ENCODE measurements around the gene AK5.
A peak's percentile ranks its signal among the peaks of the same experiment; 100 is the strongest.

AK5 gene

DNA sequence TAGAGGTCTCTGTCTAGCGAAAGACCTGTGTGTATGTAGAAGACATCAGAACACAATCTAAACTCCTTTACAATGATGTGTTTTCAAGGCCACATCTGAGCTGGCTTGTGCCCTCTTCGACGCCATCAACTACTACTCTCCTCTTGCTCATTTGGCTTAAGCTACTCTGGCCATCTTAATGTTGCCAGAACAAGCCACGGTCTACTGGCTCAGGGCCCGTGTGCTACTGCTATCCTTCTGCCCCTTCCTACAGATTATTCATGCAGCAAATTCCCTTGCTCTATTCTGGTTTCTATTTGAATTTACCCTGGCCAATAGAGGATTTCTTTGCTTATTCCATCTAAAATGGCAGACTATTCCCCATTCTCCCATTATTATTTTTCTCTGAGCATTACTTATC lies 278.9 kb downstream of the AK5 start:
- Histone ChIP-seq H4K8ac (ENCODE audit: low read depth, low read length) (no peak overlapping the region), H2BK120ac (ENCODE audit: low read depth, low read length) (no peak overlapping the region), H4K91ac (ENCODE audit: low read depth, low read length, poor library complexity) (no peak overlapping the region), H3K36me3 (replicated peaks in 1 of 2; ENCODE audit: control insufficient read depth in 2 of 2, insufficient read depth in 2 of 2, low read length in 2 of 2) (peaks cover 4 to 55% of the 10 kb centered on the region in 2 donors), H3K18ac (ENCODE audit: low read length) (no peak overlapping the region), H2BK5ac (ENCODE audit: low read length) (no peak overlapping the region), H2AFZ (ENCODE audit: low read length) (no peak overlapping the region), H2AK5ac (ENCODE audit: low read depth, low read length) (no peak overlapping the region), H3K4ac (ENCODE audit: low read length) (no peak overlapping the region), H2BK15ac (ENCODE audit: low read length) (no peak overlapping the region), H3K27me3 (ENCODE audit: control insufficient read depth in 3 of 3, insufficient read depth in 3 of 3, low read depth in 1 of 3, low read length in 3 of 3) (no peaks in the 10 kb centered on the region), H3K4me2 (ENCODE audit: insufficient read depth, low read length, poor library complexity, severe bottlenecking) (no peak overlapping the region), H3K27ac (replicated peaks; ENCODE audit: low read length) (no peak overlapping the region), H3K79me1 (ENCODE audit: low read depth, low read length) (no peaks in the 10 kb centered on the region), H3K9ac (ENCODE audit: low read depth, low read length, poor library complexity) (no peak overlapping the region), H3K4me1 (ENCODE audit: control insufficient read depth in 2 of 2, insufficient read depth in 1 of 2, low read depth in 1 of 2, low read length in 2 of 2) (no peaks in the 10 kb centered on the region), H2BK12ac (ENCODE audit: low read length) (no peak overlapping the region), H3K23ac (ENCODE audit: low read depth, low read length, poor library complexity) (no peak overlapping the region), H3K4me3 (ENCODE audit: low read length in 2 of 2) (no peak overlapping the region), H3K9me3 (replicated peaks in 1 of 2; ENCODE audit: control insufficient read depth in 2 of 2, insufficient read depth in 1 of 2, low read depth in 1 of 2, low read length in 2 of 2) (peaks cover 0 to 8% of the 10 kb centered on the region in 2 donors), H3K14ac (ENCODE audit: low read length) (no peak overlapping the region)
- WGBS, 2 donors (ENCODE audit: extremely low coverage in 2 of 2, insufficient read length in 2 of 2, insufficient replicate concordance in 1 of 2), result no CpG with 5 or more reads among the region's 5 CpGs
- DNase-seq (ENCODE audit: low spot score), result no peak

DNA sequence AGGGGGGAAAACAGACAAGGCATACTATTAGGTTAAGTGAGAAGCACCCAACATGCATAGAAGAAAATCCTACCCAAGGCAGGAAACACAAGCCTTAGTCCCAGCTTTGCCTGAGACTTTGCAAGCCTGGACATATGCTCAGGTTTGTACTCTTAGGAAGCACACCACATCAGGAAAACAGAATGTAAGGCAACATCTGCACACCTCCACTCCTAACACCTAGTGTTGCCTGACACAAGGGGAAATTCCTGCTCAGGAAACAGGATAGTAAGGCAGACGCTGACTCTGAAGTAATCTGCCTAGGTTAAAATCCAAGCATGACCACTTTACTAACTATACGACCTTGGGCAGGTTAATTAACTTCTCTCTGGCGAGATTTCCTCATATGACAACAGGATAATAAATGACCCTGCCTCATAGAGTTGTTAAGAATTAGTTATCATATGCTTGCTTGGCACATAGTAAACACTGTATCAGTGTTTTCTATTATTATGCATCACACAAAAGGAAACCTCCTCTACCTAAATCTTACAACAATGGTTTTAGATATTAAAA lies 280.9 kb downstream of the AK5 start:
- no peak overlapping the region for H2AK5ac ChIP-seq (ENCODE audit: low read depth, low read length)
- H3K79me1 ChIP-seq (ENCODE audit: low read depth, low read length), result no peaks in the 10 kb centered on the region
- no peak overlapping the region for H2AFZ ChIP-seq (ENCODE audit: low read length)
- no peak overlapping the region for H3K4me3 ChIP-seq (ENCODE audit: low read length in 2 of 2)
- no peak overlapping the region for H2BK120ac ChIP-seq (ENCODE audit: low read depth, low read length)
- H2BK12ac ChIP-seq (ENCODE audit: low read length), result no peak overlapping the region
- no peak overlapping the region for H2BK5ac ChIP-seq (ENCODE audit: low read length)
- H4K91ac ChIP-seq (ENCODE audit: low read depth, low read length, poor library complexity), result no peak overlapping the region
- no peak overlapping the region for H2BK15ac ChIP-seq (ENCODE audit: low read length)
- H3K4me1 ChIP-seq (ENCODE audit: control insufficient read depth in 2 of 2, insufficient read depth in 1 of 2, low read depth in 1 of 2, low read length in 2 of 2), result no peaks in the 10 kb centered on the region
- H3K27ac ChIP-seq (replicated peaks; ENCODE audit: low read length), result no peak overlapping the region
- no peak overlapping the region for H3K4ac ChIP-seq (ENCODE audit: low read length)
- H3K9ac ChIP-seq (ENCODE audit: low read depth, low read length, poor library complexity), result peak overlapping the region; percentile 53
- no peak overlapping the region for H3K18ac ChIP-seq (ENCODE audit: low read length)
- H3K27me3 ChIP-seq (ENCODE audit: control insufficient read depth in 3 of 3, insufficient read depth in 3 of 3, low read depth in 1 of 3, low read length in 3 of 3), result no peaks in the 10 kb centered on the region
- H3K14ac ChIP-seq (ENCODE audit: low read length), result no peak overlapping the region
- DNase-seq (ENCODE audit: low spot score), result no peak
- H3K4me2 ChIP-seq (ENCODE audit: insufficient read depth, low read length, poor library complexity, severe bottlenecking), result no peak overlapping the region
- WGBS, 2 donors (ENCODE audit: extremely low coverage in 2 of 2, insufficient read length in 2 of 2, insufficient replicate concordance in 1 of 2), result no CpG with 5 or more reads among the region's 3 CpGs
- no peak overlapping the region for H4K8ac ChIP-seq (ENCODE audit: low read depth, low read length)
- H3K9me3 ChIP-seq (replicated peaks in 1 of 2; ENCODE audit: control insufficient read depth in 2 of 2, insufficient read depth in 1 of 2, low read depth in 1 of 2, low read length in 2 of 2), result peaks cover 0 to 8% of the 10 kb centered on the region in 2 donors
- H3K23ac ChIP-seq (ENCODE audit: low read depth, low read length, poor library complexity), result no peak overlapping the region
- H3K36me3 ChIP-seq (replicated peaks in 1 of 2; ENCODE audit: control insufficient read depth in 2 of 2, insufficient read depth in 2 of 2, low read length in 2 of 2), result peaks cover 13 to 75% of the 10 kb centered on the region in 2 donors

DNA sequence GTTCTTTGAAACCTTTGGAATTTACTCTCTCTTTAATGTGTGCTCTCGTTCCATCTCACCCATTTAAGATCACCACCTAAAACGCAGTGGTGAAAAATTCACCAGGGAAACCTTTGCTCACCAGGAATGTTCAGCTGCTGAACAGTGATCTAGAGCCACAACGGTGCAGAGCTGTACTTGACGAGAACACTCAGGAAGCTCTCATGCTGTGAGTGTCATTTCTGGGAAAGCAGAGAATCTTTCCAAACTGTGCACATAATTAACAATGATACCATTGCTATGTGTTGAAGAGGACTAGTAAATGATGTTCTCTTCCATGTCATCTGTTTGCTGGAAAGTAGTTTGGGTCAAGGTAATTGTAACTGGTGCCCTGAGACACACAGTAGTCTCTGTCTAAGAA lies 283.5 kb downstream of the AK5 start:
- no peak for DNase-seq (ENCODE audit: low spot score)
- Histone ChIP-seq H3K27ac (replicated peaks; ENCODE audit: low read length) (no peak overlapping the region), H3K4me2 (ENCODE audit: insufficient read depth, low read length, poor library complexity, severe bottlenecking) (no peak overlapping the region), H3K9me3 (replicated peaks in 1 of 2; ENCODE audit: control insufficient read depth in 2 of 2, insufficient read depth in 1 of 2, low read depth in 1 of 2, low read length in 2 of 2) (no peaks in the 10 kb centered on the region), H2BK15ac (ENCODE audit: low read length) (no peak overlapping the region), H2BK5ac (ENCODE audit: low read length) (no peak overlapping the region), H3K4me1 (ENCODE audit: control insufficient read depth in 2 of 2, insufficient read depth in 1 of 2, low read depth in 1 of 2, low read length in 2 of 2) (no peaks in the 10 kb centered on the region), H2BK120ac (ENCODE audit: low read depth, low read length) (no peak overlapping the region), H3K79me1 (ENCODE audit: low read depth, low read length) (no peaks in the 10 kb centered on the region), H3K18ac (ENCODE audit: low read length) (no peak overlapping the region), H3K4ac (ENCODE audit: low read length) (no peak overlapping the region), H3K14ac (ENCODE audit: low read length) (no peak overlapping the region), H2BK12ac (ENCODE audit: low read length) (no peak overlapping the region), H3K23ac (ENCODE audit: low read depth, low read length, poor library complexity) (no peak overlapping the region), H3K4me3 (ENCODE audit: low read length in 2 of 2) (no peak overlapping the region), H2AFZ (ENCODE audit: low read length) (no peak overlapping the region), H4K91ac (ENCODE audit: low read depth, low read length, poor library complexity) (no peak overlapping the region), H4K8ac (ENCODE audit: low read depth, low read length) (no peak overlapping the region), H3K36me3 (replicated peaks in 1 of 2; ENCODE audit: control insufficient read depth in 2 of 2, insufficient read depth in 2 of 2, low read length in 2 of 2) (peaks cover 14 to 80% of the 10 kb centered on the region in 2 donors), H3K27me3 (ENCODE audit: control insufficient read depth in 3 of 3, insufficient read depth in 3 of 3, low read depth in 1 of 3, low read length in 3 of 3) (no peaks in the 10 kb centered on the region), H3K9ac (ENCODE audit: low read depth, low read length, poor library complexity) (no peak overlapping the region), H2AK5ac (ENCODE audit: low read depth, low read length) (no peak overlapping the region)
- WGBS, 2 donors (ENCODE audit: extremely low coverage in 2 of 2, insufficient read length in 2 of 2, insufficient replicate concordance in 1 of 2), result no CpG with 5 or more reads among the region's 4 CpGs

DNA sequence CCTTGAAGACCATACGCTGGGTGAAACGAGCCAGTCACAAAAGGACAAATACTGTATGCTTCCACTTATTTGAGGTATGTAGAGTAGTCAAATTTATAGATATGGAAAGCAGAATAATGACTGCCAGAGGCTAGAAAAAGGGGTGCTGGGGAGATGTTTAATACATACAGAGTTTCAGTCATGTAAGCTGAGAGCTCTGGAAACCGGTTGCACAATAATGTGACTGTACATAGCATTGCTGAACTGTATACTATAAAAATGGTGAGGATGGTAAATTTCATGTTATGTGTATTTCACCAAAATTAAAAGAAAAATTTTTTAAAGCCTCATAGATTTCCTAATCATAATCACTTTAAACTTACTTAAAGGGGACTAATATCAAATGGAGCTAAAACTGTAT lies 289.8 kb downstream of the AK5 start:
- Histone ChIP-seq H2AFZ (ENCODE audit: low read length) (no peak overlapping the region), H3K4ac (ENCODE audit: low read length) (no peak overlapping the region), H2BK15ac (ENCODE audit: low read length) (no peak overlapping the region), H3K23ac (ENCODE audit: low read depth, low read length, poor library complexity) (no peak overlapping the region), H3K4me3 (ENCODE audit: low read length in 2 of 2) (no peak overlapping the region), H3K27ac (replicated peaks; ENCODE audit: low read length) (no peak overlapping the region), H4K91ac (ENCODE audit: low read depth, low read length, poor library complexity) (no peak overlapping the region), H3K79me1 (ENCODE audit: low read depth, low read length) (no peaks in the 10 kb centered on the region), H3K4me2 (ENCODE audit: insufficient read depth, low read length, poor library complexity, severe bottlenecking) (no peak overlapping the region), H3K27me3 (ENCODE audit: control insufficient read depth in 3 of 3, insufficient read depth in 3 of 3, low read depth in 1 of 3, low read length in 3 of 3) (no peaks in the 10 kb centered on the region), H2BK120ac (ENCODE audit: low read depth, low read length) (no peak overlapping the region), H3K9ac (ENCODE audit: low read depth, low read length, poor library complexity) (no peak overlapping the region), H2AK5ac (ENCODE audit: low read depth, low read length) (no peak overlapping the region), H3K4me1 (ENCODE audit: control insufficient read depth in 2 of 2, insufficient read depth in 1 of 2, low read depth in 1 of 2, low read length in 2 of 2) (no peaks in the 10 kb centered on the region), H2BK12ac (ENCODE audit: low read length) (no peak overlapping the region), H3K18ac (ENCODE audit: low read length) (no peak overlapping the region), H3K36me3 (replicated peaks in 1 of 2; ENCODE audit: control insufficient read depth in 2 of 2, insufficient read depth in 2 of 2, low read length in 2 of 2) (peaks cover 4 to 88% of the 10 kb centered on the region in 2 donors), H4K8ac (ENCODE audit: low read depth, low read length) (no peak overlapping the region), H3K9me3 (replicated peaks in 1 of 2; ENCODE audit: control insufficient read depth in 2 of 2, insufficient read depth in 1 of 2, low read depth in 1 of 2, low read length in 2 of 2) (no peaks in the 10 kb centered on the region), H3K14ac (ENCODE audit: low read length) (no peak overlapping the region), H2BK5ac (ENCODE audit: low read length) (no peak overlapping the region)
- no CpG with 5 or more reads among the region's 3 CpGs for WGBS, 2 donors (ENCODE audit: extremely low coverage in 2 of 2, insufficient read length in 2 of 2, insufficient replicate concordance in 1 of 2)
- DNase-seq (ENCODE audit: low spot score), result no peak
